ENCODE results near the gene OBSCN.

DNA sequence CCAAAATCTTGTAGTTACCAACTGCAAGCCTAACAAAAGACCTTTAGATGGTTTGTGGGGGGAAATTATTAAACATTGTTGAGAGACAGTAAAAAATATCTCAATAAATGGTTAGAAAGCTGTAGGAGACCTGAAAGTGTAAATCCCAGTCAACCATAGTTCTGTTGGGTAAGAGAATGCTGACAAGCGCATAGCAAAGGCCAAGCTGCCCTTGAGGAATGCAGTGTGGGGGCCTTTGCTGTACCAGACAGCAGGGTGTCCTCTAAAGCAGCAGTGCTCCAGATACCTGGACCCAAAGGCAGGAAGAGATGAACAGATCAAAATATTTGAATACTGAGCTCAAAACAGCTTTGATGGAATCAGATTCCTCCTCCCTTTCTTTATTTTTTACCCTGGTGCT is 54.6 kb downstream of the OBSCN start:
- TF ChIP-seq, protein P1, sequence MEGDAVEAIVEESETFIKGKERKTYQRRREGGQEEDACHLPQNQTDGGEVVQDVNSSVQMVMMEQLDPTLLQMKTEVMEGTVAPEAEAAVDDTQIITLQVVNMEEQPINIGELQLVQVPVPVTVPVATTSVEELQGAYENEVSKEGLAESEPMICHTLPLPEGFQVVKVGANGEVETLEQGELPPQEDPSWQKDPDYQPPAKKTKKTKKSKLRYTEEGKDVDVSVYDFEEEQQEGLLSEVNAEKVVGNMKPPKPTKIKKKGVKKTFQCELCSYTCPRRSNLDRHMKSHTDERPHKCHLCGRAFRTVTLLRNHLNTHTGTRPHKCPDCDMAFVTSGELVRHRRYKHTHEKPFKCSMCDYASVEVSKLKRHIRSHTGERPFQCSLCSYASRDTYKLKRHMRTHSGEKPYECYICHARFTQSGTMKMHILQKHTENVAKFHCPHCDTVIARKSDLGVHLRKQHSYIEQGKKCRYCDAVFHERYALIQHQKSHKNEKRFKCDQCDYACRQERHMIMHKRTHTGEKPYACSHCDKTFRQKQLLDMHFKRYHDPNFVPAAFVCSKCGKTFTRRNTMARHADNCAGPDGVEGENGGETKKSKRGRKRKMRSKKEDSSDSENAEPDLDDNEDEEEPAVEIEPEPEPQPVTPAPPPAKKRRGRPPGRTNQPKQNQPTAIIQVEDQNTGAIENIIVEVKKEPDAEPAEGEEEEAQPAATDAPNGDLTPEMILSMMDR (IDR thresholded peaks at IDR 0.05; ENCODE audit: insufficient read depth, low read length) = no peak
- TF ChIP-seq POLR2AphosphoS5 (IDR thresholded peaks at IDR 0.05; ENCODE audit: low read depth) (no peak), SPI1 (IDR thresholded peaks at IDR 0.05; ENCODE audit: borderline replicate concordance, low read depth) (no peak)
- TF ChIP-seq, protein P2, sequence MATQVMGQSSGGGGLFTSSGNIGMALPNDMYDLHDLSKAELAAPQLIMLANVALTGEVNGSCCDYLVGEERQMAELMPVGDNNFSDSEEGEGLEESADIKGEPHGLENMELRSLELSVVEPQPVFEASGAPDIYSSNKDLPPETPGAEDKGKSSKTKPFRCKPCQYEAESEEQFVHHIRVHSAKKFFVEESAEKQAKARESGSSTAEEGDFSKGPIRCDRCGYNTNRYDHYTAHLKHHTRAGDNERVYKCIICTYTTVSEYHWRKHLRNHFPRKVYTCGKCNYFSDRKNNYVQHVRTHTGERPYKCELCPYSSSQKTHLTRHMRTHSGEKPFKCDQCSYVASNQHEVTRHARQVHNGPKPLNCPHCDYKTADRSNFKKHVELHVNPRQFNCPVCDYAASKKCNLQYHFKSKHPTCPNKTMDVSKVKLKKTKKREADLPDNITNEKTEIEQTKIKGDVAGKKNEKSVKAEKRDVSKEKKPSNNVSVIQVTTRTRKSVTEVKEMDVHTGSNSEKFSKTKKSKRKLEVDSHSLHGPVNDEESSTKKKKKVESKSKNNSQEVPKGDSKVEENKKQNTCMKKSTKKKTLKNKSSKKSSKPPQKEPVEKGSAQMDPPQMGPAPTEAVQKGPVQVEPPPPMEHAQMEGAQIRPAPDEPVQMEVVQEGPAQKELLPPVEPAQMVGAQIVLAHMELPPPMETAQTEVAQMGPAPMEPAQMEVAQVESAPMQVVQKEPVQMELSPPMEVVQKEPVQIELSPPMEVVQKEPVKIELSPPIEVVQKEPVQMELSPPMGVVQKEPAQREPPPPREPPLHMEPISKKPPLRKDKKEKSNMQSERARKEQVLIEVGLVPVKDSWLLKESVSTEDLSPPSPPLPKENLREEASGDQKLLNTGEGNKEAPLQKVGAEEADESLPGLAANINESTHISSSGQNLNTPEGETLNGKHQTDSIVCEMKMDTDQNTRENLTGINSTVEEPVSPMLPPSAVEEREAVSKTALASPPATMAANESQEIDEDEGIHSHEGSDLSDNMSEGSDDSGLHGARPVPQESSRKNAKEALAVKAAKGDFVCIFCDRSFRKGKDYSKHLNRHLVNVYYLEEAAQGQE (IDR thresholded peaks at IDR 0.05; ENCODE audit: insufficient replicate concordance, low read depth) = no peak

Data from HL-60 (cell line).